Upper lobe of right lung (tissue), 1 donor: Measurements from ENCODE around the gene ZNF747. TPM values are rescaled to one million over a fixed set of nuclear protein-coding genes. Genes with fewer than 3 reads are reported as not detected.
"Not testable (repeated sequence)": the region's sequence is repeated elsewhere in the genome, so short reads cannot be mapped to it uniquely, and the experiment has no call there.

Experiments used
- ATAC-seq: fragments of 200-7000 bp; cut with Tn5 transposase; one replicate; pipeline ENCODE4 v1.9.1; 2020; ENCODE audit warnings: mild to moderate bottlenecking, moderate library complexity
- DNase-seq: peaks from one replicate; pipeline ENCODE4 v3.0.0-alpha.2; 2020
- H3K27ac ChIP-seq: fragments of 200-600 bp; one replicate; pipeline ENCODE4 v1.8.0; 2022
- H3K27me3 ChIP-seq: fragments of 200-600 bp; one replicate; pipeline ENCODE4 v1.8.0; 2022; ENCODE audit warnings: mild to moderate bottlenecking
- H3K36me3 ChIP-seq: fragments of 200-600 bp; one replicate; pipeline ENCODE4 v1.8.0; 2022
- H3K4me1 ChIP-seq: fragments of 200-600 bp; one replicate; pipeline ENCODE4 v1.8.0; 2022
- H3K4me3 ChIP-seq: fragments of 200-600 bp; one replicate; pipeline ENCODE4 v1.8.0; 2022; ENCODE audit warnings: mild to moderate bottlenecking
- H3K9me3 ChIP-seq: fragments of 200-600 bp; one replicate; pipeline ENCODE4 v1.8.0; 2022
- intact Hi-C: fragments of 100-400 bp; cut with DNase I; formaldehyde crosslinking; loops from one replicate; pipeline ENCODE4 v1.11.0; 2022
- total RNA-seq: library from RNA; stranded (reverse); fragmentation: NEBNext Ultra II Directional; extraction: Animal tissue kit (Norgen Biotek cat#: 25700); gene quantifications from one replicate; pipeline ENCODE4 v1.2.1, GENCODE V29; 2021
- TF ChIP-seq, protein P1 (sequence below): fragments of 200-600 bp; IDR thresholded peaks from one replicate; pipeline ENCODE4 v1.8.0; 2022; ENCODE audit warnings: antibody characterized with exemption
- donor health status: DM: no; HTN: yes; CAD: no; lungs with severe emphysema.

ZNF747 gene
- total RNA-seq, 1 donor from 2014 or later, result 11.5 TPM

DNA sequence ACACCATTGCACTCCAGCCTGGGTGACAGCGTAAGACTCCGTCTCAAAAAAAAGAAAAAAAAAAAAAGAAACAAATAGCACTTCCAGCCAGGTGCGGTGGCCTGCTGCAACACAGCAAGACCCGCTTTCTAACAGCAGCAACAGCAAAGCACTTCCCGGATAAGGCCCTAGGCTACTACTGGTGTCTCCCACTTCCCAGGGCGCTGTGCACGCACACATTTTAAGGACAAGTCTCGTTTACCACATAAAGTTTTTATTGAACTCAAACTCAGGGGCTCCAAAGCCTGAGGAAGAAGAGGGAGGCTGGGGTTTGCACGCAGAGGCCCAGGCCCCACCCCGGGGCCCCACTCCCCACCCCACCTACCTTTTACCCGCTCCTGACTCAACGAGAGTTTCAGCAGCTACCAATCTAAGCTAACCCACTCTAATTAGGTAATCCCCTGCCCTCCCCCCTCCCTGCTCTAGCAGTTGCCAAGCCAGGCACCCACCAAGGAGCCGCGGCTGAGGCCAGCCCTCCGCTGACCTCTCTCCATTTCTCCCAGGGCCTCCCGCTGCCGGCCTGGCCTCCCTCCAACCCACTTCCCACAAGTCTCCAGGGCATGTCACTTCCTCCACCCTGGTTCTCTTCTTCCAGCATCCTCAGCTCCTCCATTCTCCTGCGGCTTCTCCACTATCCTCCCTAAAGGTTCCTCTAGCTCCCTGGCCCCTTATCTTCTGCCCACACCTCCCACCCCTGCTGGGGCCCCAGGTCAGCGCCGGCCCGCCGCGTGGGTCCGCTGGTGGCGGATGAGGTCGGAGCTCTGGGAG, 10.7 kb downstream of the ZNF747 start:
- H3K27ac ChIP-seq, result no peak overlapping the region
- DNase-seq, result no peak
- H3K27me3 ChIP-seq, result no peaks in the 10 kb centered on the region
- H3K4me3 ChIP-seq, result no peak overlapping the region
- intact Hi-C loops, result no loop called here
- ATAC-seq, result no peak
- H3K36me3 ChIP-seq, result no peaks in the 10 kb centered on the region
- peaks cover 14% of the 10 kb centered on the region for H3K4me1 ChIP-seq
- no peaks in the 10 kb centered on the region for H3K9me3 ChIP-seq
- TF ChIP-seq, protein P1, sequence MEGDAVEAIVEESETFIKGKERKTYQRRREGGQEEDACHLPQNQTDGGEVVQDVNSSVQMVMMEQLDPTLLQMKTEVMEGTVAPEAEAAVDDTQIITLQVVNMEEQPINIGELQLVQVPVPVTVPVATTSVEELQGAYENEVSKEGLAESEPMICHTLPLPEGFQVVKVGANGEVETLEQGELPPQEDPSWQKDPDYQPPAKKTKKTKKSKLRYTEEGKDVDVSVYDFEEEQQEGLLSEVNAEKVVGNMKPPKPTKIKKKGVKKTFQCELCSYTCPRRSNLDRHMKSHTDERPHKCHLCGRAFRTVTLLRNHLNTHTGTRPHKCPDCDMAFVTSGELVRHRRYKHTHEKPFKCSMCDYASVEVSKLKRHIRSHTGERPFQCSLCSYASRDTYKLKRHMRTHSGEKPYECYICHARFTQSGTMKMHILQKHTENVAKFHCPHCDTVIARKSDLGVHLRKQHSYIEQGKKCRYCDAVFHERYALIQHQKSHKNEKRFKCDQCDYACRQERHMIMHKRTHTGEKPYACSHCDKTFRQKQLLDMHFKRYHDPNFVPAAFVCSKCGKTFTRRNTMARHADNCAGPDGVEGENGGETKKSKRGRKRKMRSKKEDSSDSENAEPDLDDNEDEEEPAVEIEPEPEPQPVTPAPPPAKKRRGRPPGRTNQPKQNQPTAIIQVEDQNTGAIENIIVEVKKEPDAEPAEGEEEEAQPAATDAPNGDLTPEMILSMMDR, result no peak

DNA sequence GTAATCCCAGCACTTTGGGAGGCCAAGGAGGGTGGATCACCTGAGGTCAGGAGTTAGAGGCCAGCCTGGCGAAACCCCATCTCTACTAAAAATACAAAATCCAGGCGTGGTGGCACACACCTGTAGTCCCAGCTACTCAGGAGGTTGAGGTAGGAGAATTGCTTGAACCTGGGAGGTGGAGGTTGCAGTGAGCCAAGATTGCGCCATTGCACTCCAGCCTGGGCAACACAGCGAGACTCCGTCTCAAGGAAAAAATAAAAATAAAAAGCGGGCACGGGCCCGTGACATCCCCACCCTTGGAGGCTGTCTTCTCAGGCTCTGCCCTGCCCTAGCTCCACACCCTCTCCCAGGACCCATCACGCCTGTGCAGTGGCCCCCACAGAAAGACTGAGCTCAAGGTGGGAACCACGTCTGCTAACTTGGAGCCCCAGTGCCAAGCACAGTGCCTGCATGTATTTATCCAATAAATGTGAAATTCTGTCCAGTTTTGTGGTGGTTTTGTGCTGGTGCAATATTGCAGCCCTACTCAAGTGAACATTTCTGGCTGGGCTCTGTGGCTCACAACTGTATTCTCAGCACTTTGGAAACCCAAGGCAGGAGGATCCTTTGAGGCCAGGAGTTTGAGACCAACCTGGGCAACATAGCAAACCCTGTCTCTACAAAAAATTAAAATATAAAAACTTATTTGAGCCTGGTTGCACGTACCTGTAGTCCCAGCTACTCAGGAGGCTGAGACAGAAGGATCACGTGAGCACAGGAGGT, 11.8 kb downstream of the ZNF747 start:
- intact Hi-C loops, DNase-seq: not testable (repeated sequence)

DNA sequence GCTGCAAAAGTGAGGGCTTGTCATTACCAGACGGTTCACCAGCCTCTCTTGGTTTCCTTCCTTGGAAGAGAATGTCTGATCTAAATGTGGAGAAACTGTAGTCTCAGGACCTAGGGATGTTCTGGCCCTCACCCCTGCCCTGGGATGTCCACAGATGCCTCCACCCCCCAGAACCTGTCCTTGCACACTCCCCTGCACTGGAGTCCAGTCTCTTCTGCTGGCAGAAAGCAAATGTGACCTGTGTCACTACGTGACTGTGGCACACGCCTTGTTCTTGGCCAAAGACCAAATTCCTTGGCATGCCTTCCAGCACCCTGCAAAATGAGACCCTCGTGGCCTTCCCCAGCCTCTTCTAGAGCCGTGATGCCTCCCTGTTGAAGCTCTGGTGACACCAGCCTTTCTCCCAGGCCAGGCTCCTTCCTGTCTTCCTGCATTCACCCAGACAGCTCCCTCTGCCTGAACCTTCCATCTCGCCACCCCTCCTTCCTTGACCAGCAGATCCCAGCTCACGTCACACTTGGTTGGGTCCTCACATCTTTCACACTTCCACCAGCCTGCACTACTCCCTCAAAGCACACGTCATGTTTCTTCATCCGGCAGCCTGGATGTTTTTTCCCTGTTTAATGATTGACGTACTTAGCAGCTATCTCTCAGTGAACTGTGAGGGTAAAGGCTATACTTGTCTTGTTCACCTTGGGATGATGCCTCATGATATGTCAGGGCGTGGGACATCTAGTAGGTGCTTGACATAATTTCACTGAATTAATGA, 12.6 kb downstream of the ZNF747 start:
- Histone ChIP-seq H3K4me3 (no peak overlapping the region), H3K27ac (no peak overlapping the region), H3K36me3 (no peaks in the 10 kb centered on the region), H3K4me1 (peaks cover 5% of the 10 kb centered on the region), H3K27me3 (no peaks in the 10 kb centered on the region), H3K9me3 (no peaks in the 10 kb centered on the region)
- ATAC-seq, result no peak
- DNase-seq, result no peak
- TF ChIP-seq, protein P1, result no peak
- intact Hi-C loops, result no loop called here

More for the DNA sequence above, 11.8 kb downstream of the ZNF747 start:
- H3K4me3 ChIP-seq, H3K27me3 ChIP-seq, H3K4me1 ChIP-seq, H3K9me3 ChIP-seq, H3K36me3 ChIP-seq, ATAC-seq, H3K27ac ChIP-seq: not testable (repeated sequence)

DNA sequence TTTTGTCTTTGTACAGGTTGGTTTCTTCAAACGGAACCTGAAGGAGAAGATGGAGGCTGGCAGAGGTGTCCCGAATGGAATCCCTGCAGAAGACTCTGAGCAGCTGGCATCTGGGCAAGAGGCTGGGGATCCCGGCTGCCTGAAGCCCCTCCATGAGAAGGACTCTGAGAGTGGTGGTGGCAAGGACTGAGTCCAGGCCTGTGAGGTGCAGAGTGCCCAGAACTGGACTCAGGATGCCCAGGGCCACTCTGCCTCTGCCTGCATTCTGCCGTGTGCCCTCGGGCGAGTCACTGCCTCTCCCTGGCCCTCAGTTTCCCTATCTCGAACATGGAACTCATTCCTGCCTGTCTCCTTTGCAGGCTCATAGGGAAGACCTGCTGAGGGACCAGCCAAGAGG, 13.2 kb downstream of the ZNF747 start:
- DNase-seq (no peak), ATAC-seq (no peak)
- H3K27me3 ChIP-seq, result no peaks in the 10 kb centered on the region
- no peaks in the 10 kb centered on the region for H3K36me3 ChIP-seq
- no peaks in the 10 kb centered on the region for H3K9me3 ChIP-seq
- H3K27ac ChIP-seq, result no peak overlapping the region
- peaks cover 5% of the 10 kb centered on the region for H3K4me1 ChIP-seq
- H3K4me3 ChIP-seq, result no peak overlapping the region
- TF ChIP-seq, protein P1, result no peak
- intact Hi-C loops, result no loop called here

DNA sequence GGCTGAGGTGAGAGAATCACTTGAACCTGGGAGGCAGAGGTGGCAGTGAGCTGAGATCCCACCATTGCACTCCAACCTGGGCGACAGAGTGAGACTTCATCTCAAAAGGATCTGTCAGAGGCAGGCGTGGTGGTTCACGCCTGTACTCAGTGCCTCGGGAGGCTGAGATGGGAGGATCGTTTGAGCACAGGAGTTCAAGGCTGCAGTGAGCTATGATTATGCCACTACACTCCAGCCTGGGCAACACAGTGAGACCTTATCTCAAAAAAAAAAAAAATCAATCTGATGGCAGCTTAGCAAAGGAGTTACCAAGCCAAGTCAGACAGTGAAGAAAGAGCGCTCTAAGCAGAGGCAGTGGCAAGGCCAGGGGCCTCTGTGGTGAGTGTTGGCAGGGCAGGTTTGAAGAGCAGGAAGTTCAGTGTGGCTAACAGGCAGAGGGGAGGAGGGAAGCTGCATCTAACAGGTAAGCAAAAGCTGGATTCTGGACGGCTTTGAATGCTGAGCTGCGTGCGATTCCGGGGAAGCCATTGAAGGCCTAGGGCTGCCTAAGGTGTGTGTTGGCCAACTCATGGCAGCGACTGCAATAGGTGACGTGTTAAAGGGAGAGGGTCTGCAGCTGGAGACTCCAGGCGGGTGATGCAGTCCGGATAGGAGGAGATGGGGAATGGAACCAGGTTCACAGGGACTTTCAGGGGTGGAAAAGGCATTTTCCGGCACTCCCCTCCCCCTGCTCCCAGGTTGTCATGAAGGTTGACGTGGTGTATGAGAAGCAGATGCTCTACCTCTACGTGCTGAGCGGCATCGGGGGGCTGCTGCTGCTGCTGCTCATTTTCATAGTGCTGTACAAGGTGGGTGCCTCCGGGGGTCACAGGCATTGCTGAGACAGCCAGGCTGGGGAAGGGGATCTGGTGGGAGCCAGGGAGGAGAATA, 15.3 kb downstream of the ZNF747 start:
- TF ChIP-seq, protein P1, result no peak
- Histone ChIP-seq H3K9me3 (no peaks in the 10 kb centered on the region), H3K4me3 (no peak overlapping the region), H3K27me3 (no peaks in the 10 kb centered on the region), H3K4me1 (no peaks in the 10 kb centered on the region), H3K36me3 (peaks cover 12% of the 10 kb centered on the region), H3K27ac (no peak overlapping the region)
- DNase-seq (no peak), ATAC-seq (no peak)
- intact Hi-C loops, result no loop called here
